GM12878 (cell line): ENCODE data around the gene ITGA6. TPM values are rescaled to one million over a fixed set of nuclear protein-coding genes. Genes with fewer than 3 reads are reported as not detected.

Experiments used
- ATAC-seq: fragments of 200-7000 bp; cut with Tn5 transposase; 3 replicates; pipeline ENCODE4 v1.9.1; 2020; ENCODE audit warnings: mild to moderate bottlenecking, moderate library complexity
- BruUV-seq: library from RNA; stranded (reverse); fragments of 400-500 nt; replicated peaks from 2 replicates; lab custom pipeline; 2021; lab: Mats Ljungman, UMichigan
- CTCF ChIA-PET: fragments of 300-600 bp; sonication (Branson Sonifier 250); formaldehyde crosslinking; extraction: SDS; loops from one replicate; lab custom pipeline; 2021; ENCODE audit warnings: inconsistent platforms; lab: Yijun Ruan, JAX
- POLR2A ChIA-PET: fragments of 350-600 bp; formaldehyde crosslinking; extraction: SDS; loops from one replicate; lab custom pipeline; 2021; ENCODE audit warnings: inconsistent platforms; lab: Charles Lee
- RAD21 ChIA-PET: fragments of 300-600 bp; sonication (Branson Sonifier 250); formaldehyde crosslinking; loops from one replicate; lab custom pipeline; 2023; ENCODE audit warnings: antibody characterized with exemption; ENCODE audit not compliant: unreplicated experiment; lab: Charles Lee
- SMC1A ChIA-PET: fragments of 300-600 bp; sonication (Branson Sonifier 250); formaldehyde crosslinking; loops from one replicate; lab custom pipeline; 2023; ENCODE audit not compliant: unreplicated experiment, uncharacterized antibody; lab: Charles Lee
- DNase-seq: peaks from one replicate; pipeline ENCODE4 v3.0.0-alpha.2; 2011; ENCODE audit warnings: low read depth, low spot score
- FAIRE-seq: peaks from 3 replicates; lab custom pipeline; 2011; peaks lifted over from hg19 to GRCh38; lab: Jason Lieb, UNC
- H2AFZ ChIP-seq: 2 replicates; pipeline ENCODE4 v1.6.0; 2011; ENCODE audit warnings: low read depth, low read length, control low read depth; ENCODE audit not compliant: control insufficient read depth
- H3K27ac ChIP-seq: 2 replicates; pipeline ENCODE4 v1.5.1; 2011; ENCODE audit warnings: control low read depth; ENCODE audit not compliant: control insufficient read depth, insufficient read depth
- H3K27me3 ChIP-seq, 2 experiments: replicated peaks in 1 of 2; 2 replicates each; pipeline versions ENCODE4 v1.6.0 to v1.6.1; 2011; ENCODE audit warnings: low read length in 1 of 2; ENCODE audit not compliant: control insufficient read depth in 2 of 2, insufficient read depth in 2 of 2
- H3K36me3 ChIP-seq, 2 experiments: 2 replicates each; pipeline ENCODE4 v1.5.1; 2011; ENCODE audit warnings: low read length in 1 of 2; ENCODE audit not compliant: control insufficient read depth in 2 of 2, insufficient read depth in 2 of 2
- H3K4me1 ChIP-seq: 2 replicates; pipeline ENCODE4 v1.6.1; 2011; ENCODE audit warnings: mild to moderate bottlenecking, low read length, moderate library complexity, mixed read lengths; ENCODE audit not compliant: control insufficient read depth, insufficient read depth
- H3K4me2 ChIP-seq: 2 replicates; pipeline ENCODE4 v1.6.0; 2011; ENCODE audit warnings: control low read depth; ENCODE audit not compliant: control insufficient read depth, insufficient read depth
- H3K4me3 ChIP-seq: fragments of 200-600 bp; sonication (generic); 2 replicates; pipeline ENCODE4 v1.5.1; 2016
- H3K79me2 ChIP-seq: 2 replicates; pipeline ENCODE4 v1.6.0; 2011; ENCODE audit warnings: low read length; ENCODE audit not compliant: control insufficient read depth, insufficient read depth
- H3K9ac ChIP-seq: 2 replicates; pipeline ENCODE4 v1.8.0; 2011; ENCODE audit warnings: low read length, control low read depth, mixed read lengths; ENCODE audit not compliant: control insufficient read depth, insufficient read depth
- H3K9me3 ChIP-seq: replicated peaks from 3 replicates; pipeline ENCODE4 v1.5.1; 2011; ENCODE audit warnings: mild to moderate bottlenecking, low read length; ENCODE audit not compliant: control insufficient read depth, insufficient read depth
- H4K20me1 ChIP-seq: 2 replicates; pipeline ENCODE4 v1.6.0; 2011; ENCODE audit not compliant: control insufficient read depth, insufficient read depth
- BCL11A ChIP-seq: IDR thresholded peaks from 2 replicates; pipeline ENCODE4 v1.6.1; 2011; ENCODE audit warnings: low read depth, low read length
- CHD2 ChIP-seq: IDR thresholded peaks from 2 replicates; pipeline ENCODE4 v1.6.1; 2011; ENCODE audit warnings: low read depth, low read length, improper control_type of control experiment, borderline replicate concordance
- E2F4 ChIP-seq: IDR thresholded peaks from 2 replicates; pipeline ENCODE4 v1.6.1; 2012; ENCODE audit warnings: low read depth, low read length, improper control_type of control experiment
- E4F1 ChIP-seq: fragments of 450-650 bp; IDR thresholded peaks from 2 replicates; pipeline ENCODE4 v1.6.1; 2018; ENCODE audit warnings: borderline replicate concordance, mild to moderate bottlenecking; ENCODE audit not compliant: partially characterized antibody
- IRF4 ChIP-seq: IDR thresholded peaks from 2 replicates; pipeline ENCODE4 v1.6.1; 2011; ENCODE audit warnings: low read depth, low read length
- JUNB ChIP-seq: IDR thresholded peaks from 2 replicates; pipeline ENCODE4 v1.6.1; 2016; ENCODE audit warnings: antibody characterized with exemption, mild to moderate bottlenecking
- NR2C1 ChIP-seq: fragments of 450-650 bp; IDR thresholded peaks from 2 replicates; pipeline ENCODE4 v1.6.1; 2017; ENCODE audit warnings: antibody characterized with exemption, mild to moderate bottlenecking, moderate library complexity
- PAX8 ChIP-seq: fragments of 450-650 bp; IDR thresholded peaks from 2 replicates; pipeline ENCODE4 v1.6.1; 2017; ENCODE audit warnings: mild to moderate bottlenecking, moderate library complexity
- POU2F2 ChIP-seq: IDR thresholded peaks from 3 replicates; pipeline ENCODE4 v1.6.1; 2011; ENCODE audit warnings: low read depth, mild to moderate bottlenecking, low read length, borderline replicate concordance
- ZNF592 ChIP-seq: fragments of 450-650 bp; IDR thresholded peaks from 2 replicates; pipeline ENCODE4 v1.6.1; 2017; ENCODE audit warnings: mild to moderate bottlenecking, moderate library complexity
- WGBS: methylation state at CpG from one replicate; pipeline ENCODE4 v1.1.6; 2016; ENCODE audit warnings: low lambda C conversion rate; ENCODE audit not compliant: insufficient replicate concordance, insufficient coverage; ENCODE audit errors: missing lambda C conversion rate; 5-methylcytosine and 5-hydroxymethylcytosine counted together
- in situ Hi-C: fragments of 300-500 bp; cut with MboI; formaldehyde crosslinking; loops from 9 replicates; pipeline ENCODE4 v1.14.3; 2018; ENCODE audit warnings: mixed read lengths
- intact Hi-C: fragments of 100-400 bp; cut with micrococcal nuclease; formaldehyde crosslinking; loops from one replicate; pipeline ENCODE4 v1.14.2; 2022; ENCODE audit not compliant: unreplicated experiment
- polyA plus RNA-seq, 11 experiments: library from polyadenylated mRNA; depleted of rRNA in 4 of 11; unstranded in 6 of 11; stranded (reverse) in 5 of 11; fragments of >200 nt; fragmentation: Nextera tagmentation in 4 of 11; fragmentation: Illumina TruSeq in 1 of 11; extraction: Ambion mirVana in 4 of 11; extraction: Trizol in 1 of 11; gene quantifications; 1 replicate in 1 of 11; 2 replicates in 10 of 11; pipeline versions ENCODE4 v1.2.1 to v1.2.3, GENCODE V29; 2011 to 2016; ENCODE audit warnings: inconsistent platforms in 2 of 11, missing spikeins in 2 of 11, low read depth in 1 of 11
- total RNA-seq, 4 experiments: library from RNA; depleted of rRNA in 3 of 4; stranded (reverse); fragments of >200 nt in 3 of 4; fragmentation: Illumina TruSeq in 1 of 4; extraction: Trizol in 1 of 4; gene quantifications; 2 replicates each; pipeline versions ENCODE4 v1.2.1 to v1.2.3, GENCODE V29; 2013 to 2021

Gene ITGA6
- total and polyA plus RNA-seq, 10 of the 15 experiments (the other 5 are each of a cell fraction or from before 2014, with no cell fraction given), result 0.01 to 0.36 (median 0.14) TPM; not detected in 2

- no peak for TF ChIP-seq E2F4
- 54% methylated on average over 4 of the region's 4 CpGs for WGBS
- ChIA-PET POLR2A (no interaction called here), CTCF (no interaction called here), SMC1A (no interaction called here), RAD21 (no interaction called here)
- ATAC-seq (no peak), DNase-seq (no peak), FAIRE-seq (no peak)
- H3K36me3 ChIP-seq, result no peaks in the 10 kb centered on the region
- no peak overlapping the region for H3K27ac ChIP-seq
- H3K4me2 ChIP-seq, result no peak overlapping the region
- no peaks in the 10 kb centered on the region for H4K20me1 ChIP-seq
- in situ Hi-C loops (no loop called here), intact Hi-C loops (no loop called here)
- no TSS peak for BruUV-seq
- H3K4me3 ChIP-seq, result no peak overlapping the region
- H3K9me3 ChIP-seq, result no peaks in the 10 kb centered on the region
- no peak overlapping the region for H2AFZ ChIP-seq
- no peaks in the 10 kb centered on the region for H3K4me1 ChIP-seq
- H3K27me3 ChIP-seq, result peaks cover 0 to 4% of the 10 kb centered on the region in 2 experiments; a peak in 2 of 4 replicates
- H3K9ac ChIP-seq, result no peak overlapping the region
- no peaks in the 10 kb centered on the region for H3K79me2 ChIP-seq
Measured at GRCh38 chr2:172403402-172403801, 24.0 kb upstream of the ITGA6 start.

GRCh38 chr2:172403881-172404468 is 23.4 kb upstream of the ITGA6 start:
- no peak overlapping the region for H3K4me3 ChIP-seq
- no TSS peak for BruUV-seq
- WGBS, result 24% methylated on average over 5 of the region's 5 CpGs
- H3K79me2 ChIP-seq, result no peaks in the 10 kb centered on the region
- DNase-seq (no peak), FAIRE-seq (no peak), ATAC-seq (no peak)
- CTCF ChIA-PET, result no interaction called here
- intact Hi-C loops (no loop called here), in situ Hi-C loops (no loop called here)
- no peaks in the 10 kb centered on the region for H3K4me1 ChIP-seq
- H3K27me3 ChIP-seq, result peaks cover 0 to 4% of the 10 kb centered on the region in 2 experiments; a peak in 2 of 4 replicates
- no peak overlapping the region for H3K27ac ChIP-seq
- H4K20me1 ChIP-seq, result no peaks in the 10 kb centered on the region
- H3K9me3 ChIP-seq, result no peaks in the 10 kb centered on the region
- POLR2A ChIA-PET, result no interaction called here
- no peak overlapping the region for H3K4me2 ChIP-seq
- RAD21 ChIA-PET, result interaction anchor here (0.6 kb wide), 1 partner anchor 40 kb away, joined by 3 read pairs; no protein-coding TSS in a partner anchor
- SMC1A ChIA-PET, result no interaction called here
- no peaks in the 10 kb centered on the region for H3K36me3 ChIP-seq
- no peak overlapping the region for H3K9ac ChIP-seq
- no peak overlapping the region for H2AFZ ChIP-seq
- TF ChIP-seq NR2C1, result no peak
- no peak for TF ChIP-seq BCL11A
- no peak for TF ChIP-seq IRF4
- no peak for TF ChIP-seq ZNF592
- no peak for TF ChIP-seq CHD2
- TF ChIP-seq POU2F2, result no peak
- no peak for TF ChIP-seq JUNB
- no peak for TF ChIP-seq E4F1
- TF ChIP-seq PAX8, result no peak
